Midbrain (tissue), 1 donor: ENCODE data around the gene CDX1.
A peak's percentile ranks its signal among the peaks of the same experiment; 100 is the strongest.

Experiments used
- DNase-seq: peaks from one replicate; lab custom pipeline; 2025; lab: John Stamatoyannopoulos, UW

CDX1 gene

GRCh38 chr5:150166650-150167511 is at the start of gene CDX1:
Gene CDX1 (plus strand): TSS chr5:150166778. CDS start chr5:150166877, 99 bp downstream.
- no peak for DNase-seq

GRCh38 chr5:150117945-150118560 is 48.5 kb upstream of the CDX1 start:
- no peak for DNase-seq

- DNase-seq: no peak
Observed at GRCh38 chr5:150118561-150119229, 47.9 kb upstream of the CDX1 start.

- no peak for DNase-seq
Observed at GRCh38 chr5:150119421-150120061, 47.0 kb upstream of the CDX1 start.

DNA sequence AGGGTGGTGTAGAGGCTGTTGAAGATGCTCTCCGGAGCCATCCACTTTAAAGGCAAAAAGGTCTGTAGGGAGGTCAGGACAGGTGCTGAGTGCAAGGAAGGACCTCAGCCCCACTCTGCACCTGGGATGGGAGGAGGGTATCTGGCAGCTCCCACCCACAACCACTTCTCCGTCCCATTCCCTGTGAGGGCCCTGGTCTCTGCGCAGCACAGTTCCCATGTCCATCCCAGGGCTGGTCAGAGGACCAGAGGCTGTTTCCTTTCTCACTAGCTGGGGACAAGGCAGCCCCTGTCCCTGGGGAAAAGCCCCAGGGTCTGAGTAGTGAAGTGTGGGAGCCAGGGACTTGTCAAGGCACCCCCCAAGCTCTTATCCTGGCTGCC is 46.5 kb upstream of the CDX1 start:
- no peak for DNase-seq

GRCh38 chr5:150120617-150121447 is 45.7 kb upstream of the CDX1 start:
- no peak for DNase-seq

GRCh38 chr5:150121448-150122157 is 45.0 kb upstream of the CDX1 start:
- DNase-seq: no peak

DNA sequence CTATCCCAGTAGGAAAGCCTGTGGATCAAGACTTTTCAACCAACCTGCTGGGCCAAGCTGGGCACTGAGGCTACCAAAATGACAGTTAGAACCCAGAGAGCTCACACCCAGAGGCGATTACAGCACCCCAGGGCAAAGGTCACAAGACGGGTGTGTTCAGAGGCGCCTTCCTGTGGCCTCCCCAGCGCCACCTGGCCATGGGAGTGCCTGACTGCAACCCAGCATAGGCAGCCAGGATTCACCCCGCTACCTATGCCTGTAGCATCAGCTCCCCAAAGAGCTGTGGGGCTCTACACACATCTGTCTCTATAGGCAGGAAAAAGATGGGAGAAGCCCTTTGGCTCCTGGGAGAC is 44.4 kb upstream of the CDX1 start:
- no peak for DNase-seq

DNA sequence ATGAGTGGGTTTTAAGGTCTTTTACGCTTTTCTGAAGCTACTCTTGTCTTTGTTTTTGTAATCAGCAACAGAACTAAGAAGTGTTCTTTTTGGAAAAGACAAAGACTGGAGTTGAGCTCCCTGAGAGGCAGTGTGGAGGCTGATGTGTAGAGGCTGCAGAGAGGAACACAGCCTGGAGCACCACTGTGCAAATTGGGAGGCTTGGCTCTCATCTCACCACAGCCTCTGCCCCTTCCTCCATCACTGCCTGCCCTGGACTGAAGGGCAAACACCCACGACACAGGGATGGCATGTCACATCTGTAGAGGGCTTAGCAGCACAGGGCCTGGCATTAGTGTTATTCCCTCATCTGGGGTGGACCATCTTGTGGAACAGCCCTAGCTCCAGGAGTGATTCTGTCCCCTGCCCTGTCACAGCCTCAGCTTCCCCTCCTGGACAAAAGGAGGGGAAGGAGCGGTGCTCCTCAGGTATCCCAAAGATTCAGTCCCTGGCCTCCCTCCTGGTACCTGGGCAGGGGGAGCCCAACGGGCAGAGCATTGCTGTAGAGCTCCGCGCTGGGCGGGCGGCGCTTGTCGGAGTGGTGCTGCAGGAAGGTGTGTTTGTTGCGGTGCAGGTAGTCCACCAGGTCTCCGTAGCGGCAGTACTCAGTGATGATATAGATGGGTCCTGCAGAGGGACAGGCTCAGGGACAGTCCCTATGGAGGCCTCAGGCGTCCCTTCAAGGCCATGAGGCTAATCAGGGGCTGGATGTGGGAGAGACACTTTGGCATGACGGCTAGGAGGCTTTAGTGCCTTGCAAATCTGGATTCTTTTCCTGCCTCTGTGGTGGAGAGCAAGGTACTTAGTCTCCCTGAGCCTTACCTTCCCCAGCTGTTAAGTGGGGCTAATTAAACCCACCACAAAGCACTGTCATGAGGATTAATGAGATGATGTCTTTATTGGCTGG is 43.8 kb upstream of the CDX1 start:
- DNase-seq: no peak

DNA sequence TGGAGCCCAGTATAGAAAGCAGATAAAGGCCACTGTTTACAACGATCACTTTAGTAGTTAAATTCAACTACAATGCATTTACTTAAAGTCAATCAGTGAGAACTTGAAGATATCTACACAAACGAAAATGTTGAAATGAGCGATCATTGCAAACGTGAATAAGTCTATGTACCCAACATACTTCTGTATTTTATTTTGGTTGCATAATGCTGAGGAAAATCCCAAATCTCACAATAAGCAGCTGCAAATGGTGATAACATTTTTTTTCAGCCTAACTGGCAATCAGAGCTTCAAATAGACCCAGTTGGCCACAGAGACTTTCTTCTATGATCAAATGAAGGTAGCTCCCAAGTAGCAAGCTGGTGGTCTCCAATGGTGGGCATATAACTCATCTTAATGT is 43.0 kb upstream of the CDX1 start:
- DNase-seq: no peak

GRCh38 chr5:150124111-150124557 is 42.4 kb upstream of the CDX1 start:
- no peak for DNase-seq

GRCh38 chr5:150124596-150124995 is 42.0 kb upstream of the CDX1 start:
- DNase-seq: no peak

- DNase-seq: no peak
Observed at GRCh38 chr5:150125334-150125733, 41.2 kb upstream of the CDX1 start.

DNA sequence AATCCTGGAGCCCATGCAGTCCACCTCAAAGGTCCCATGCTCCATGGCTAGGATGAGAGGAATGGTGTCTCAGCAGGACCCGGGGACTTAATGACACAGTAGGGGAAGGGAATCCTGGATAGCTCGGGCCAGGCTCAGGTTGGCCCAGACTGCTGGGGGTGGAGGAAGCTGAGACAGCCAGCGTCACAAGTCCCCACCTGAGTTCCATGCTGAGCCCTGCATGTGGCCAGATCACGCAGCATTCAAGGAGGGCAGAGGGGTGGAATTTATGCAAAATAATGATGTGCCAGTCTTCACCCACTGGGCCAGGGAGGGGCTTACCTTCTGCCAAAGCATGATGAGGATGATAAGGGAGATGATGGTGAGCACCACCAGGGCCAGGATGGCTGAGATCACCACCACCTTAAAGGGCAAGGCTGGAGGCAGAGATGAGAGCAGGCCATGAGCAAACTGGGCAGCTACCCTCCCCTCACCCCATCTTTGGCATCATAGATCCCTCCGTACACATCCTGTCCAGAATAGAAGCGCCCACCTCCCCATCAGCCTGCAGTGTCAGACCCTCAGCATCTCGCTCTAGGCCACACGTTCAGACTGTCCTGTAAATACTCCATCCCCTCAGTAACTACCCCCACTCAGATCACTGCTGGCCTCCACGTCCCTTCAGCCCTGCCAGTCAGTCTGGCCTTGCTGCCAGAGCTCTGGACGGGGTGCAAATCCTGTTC is 40.2 kb upstream of the CDX1 start:
- no peak for DNase-seq

- no peak for DNase-seq
Observed at GRCh38 chr5:150126921-150127265, 39.7 kb upstream of the CDX1 start.

- no peak for DNase-seq
Observed at GRCh38 chr5:150129454-150129812, 37.1 kb upstream of the CDX1 start.

DNA sequence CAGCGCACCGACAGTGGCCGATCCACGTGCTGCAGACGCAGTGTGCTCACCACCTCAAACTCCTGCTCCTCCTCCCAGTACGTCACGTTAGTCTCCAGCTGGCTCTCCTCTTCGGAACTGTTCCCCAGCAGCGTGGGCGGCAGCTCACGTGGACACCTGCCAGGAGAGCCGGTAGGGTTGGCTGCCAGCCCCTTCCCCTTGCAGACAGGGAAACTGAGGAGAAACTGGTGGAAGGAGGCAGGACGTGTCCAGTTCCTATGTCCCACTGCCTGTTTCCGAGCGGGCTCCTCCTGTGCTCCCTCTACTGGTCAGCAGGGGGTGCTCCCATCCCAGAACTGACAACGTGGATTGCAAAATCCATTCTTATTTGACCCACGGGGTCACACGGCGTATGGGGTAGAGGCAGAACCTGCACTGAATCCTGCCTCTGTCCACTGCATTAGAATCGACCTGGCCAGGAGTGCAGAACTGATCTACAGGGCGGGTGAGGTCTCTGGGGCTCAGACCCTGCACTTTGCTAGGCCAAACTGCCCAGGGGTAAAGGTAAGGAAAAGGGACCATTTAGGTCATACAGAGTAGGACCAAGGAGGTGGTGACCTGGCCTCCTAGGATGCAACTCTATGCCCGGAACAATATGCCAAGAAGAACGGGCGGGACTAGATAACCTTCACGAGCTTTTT is 36.6 kb upstream of the CDX1 start:
- DNase-seq: peak; percentile 48

DNA sequence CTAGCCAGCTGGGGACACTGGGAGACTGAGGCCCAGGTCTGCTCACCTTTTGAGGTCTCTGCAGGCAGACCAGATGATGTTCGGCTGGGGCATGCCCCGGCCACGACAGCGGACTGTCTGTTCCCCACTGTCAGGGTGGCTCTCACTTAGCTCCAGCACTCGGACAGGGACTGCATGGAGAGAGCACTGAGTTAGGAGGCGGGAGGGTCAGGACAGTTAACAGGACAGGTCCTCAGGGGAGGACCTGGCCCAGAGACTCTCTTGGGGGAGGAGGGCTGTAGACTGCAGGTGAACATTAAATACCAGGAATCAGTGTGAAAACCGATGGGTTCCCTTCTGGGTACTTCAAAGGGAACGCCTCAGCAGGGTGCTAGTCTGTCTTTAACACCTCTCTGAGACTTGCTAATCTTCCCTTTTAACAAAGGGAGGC is 36.1 kb upstream of the CDX1 start:
- DNase-seq: no peak

DNA sequence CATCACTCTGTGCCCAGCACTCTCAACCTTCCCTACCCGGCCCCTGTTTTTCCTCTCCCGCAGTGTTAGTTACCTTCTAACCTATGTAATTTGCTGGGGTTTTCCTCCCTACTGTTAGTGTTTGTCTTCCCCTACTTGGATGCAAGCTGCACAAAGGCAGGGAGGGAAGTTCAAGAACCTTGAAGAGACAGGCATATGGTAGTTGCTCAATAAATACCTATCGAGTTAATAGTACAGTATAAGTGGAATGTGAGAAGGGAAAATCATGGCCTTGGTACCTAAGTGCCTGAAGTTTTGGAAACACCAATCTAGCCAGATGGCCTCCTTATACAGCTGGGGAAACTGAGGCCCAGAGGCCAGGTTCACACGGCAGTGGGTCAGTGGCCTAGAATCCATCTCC is 35.1 kb upstream of the CDX1 start:
- no peak for DNase-seq
